ENCODE results near the gene WIPF1.
"Not testable (repeated sequence)": the region's sequence is repeated elsewhere in the genome, so short reads cannot be mapped to it uniquely, and the experiment has no call there.

Gene WIPF1

GRCh38 chr2:174575124-174575776 is 22.4 kb downstream of the WIPF1 start:
- no peak for DNase-seq (ENCODE audit: extremely low read depth in 1 of 2, low read depth in 1 of 2)

GRCh38 chr2:174574657-174575056 is 22.9 kb downstream of the WIPF1 start:
- DNase-seq (ENCODE audit: extremely low read depth in 1 of 2, low read depth in 1 of 2) = no peak

- DNase-seq (ENCODE audit: extremely low read depth in 1 of 2, low read depth in 1 of 2) = no peak
These were observed 24.0 kb downstream of the WIPF1 start for GRCh38 chr2:174573621-174574081.

- no peak for DNase-seq (ENCODE audit: extremely low read depth in 1 of 2, low read depth in 1 of 2)
These were observed 25.0 kb downstream of the WIPF1 start for GRCh38 chr2:174572556-174572955.

GRCh38 chr2:174571669-174572323 is 25.8 kb downstream of the WIPF1 start:
- no peak for DNase-seq (ENCODE audit: extremely low read depth in 1 of 2, low read depth in 1 of 2)

- DNase-seq (ENCODE audit: extremely low read depth in 1 of 2, low read depth in 1 of 2) = no peak
These were observed 27.2 kb downstream of the WIPF1 start for GRCh38 chr2:174570318-174570958.

- no peak for DNase-seq (ENCODE audit: extremely low read depth in 1 of 2, low read depth in 1 of 2)
These were observed 27.9 kb downstream of the WIPF1 start for GRCh38 chr2:174569678-174570077.

GRCh38 chr2:174568425-174568824 is 29.2 kb downstream of the WIPF1 start:
- no peak for DNase-seq (ENCODE audit: extremely low read depth in 1 of 2, low read depth in 1 of 2)

- no peak for DNase-seq (ENCODE audit: extremely low read depth in 1 of 2, low read depth in 1 of 2)
These were observed 30.7 kb downstream of the WIPF1 start for GRCh38 chr2:174566871-174567270.

- no peak for DNase-seq (ENCODE audit: extremely low read depth in 1 of 2, low read depth in 1 of 2)
These were observed 33.9 kb downstream of the WIPF1 start for GRCh38 chr2:174563530-174564282.

- no peak for DNase-seq (ENCODE audit: extremely low read depth in 1 of 2, low read depth in 1 of 2)
These were observed 35.6 kb downstream of the WIPF1 start for GRCh38 chr2:174561972-174562370.

GRCh38 chr2:174561283-174561971 is 36.2 kb downstream of the WIPF1 start:
- DNase-seq (ENCODE audit: extremely low read depth in 1 of 2, low read depth in 1 of 2) = no peak

- DNase-seq (ENCODE audit: extremely low read depth in 1 of 2, low read depth in 1 of 2) = no peak
These were observed 36.9 kb downstream of the WIPF1 start for GRCh38 chr2:174560737-174561136.

GRCh38 chr2:174555998-174556397 is 41.6 kb downstream of the WIPF1 start:
- no peak for DNase-seq (ENCODE audit: extremely low read depth in 1 of 2, low read depth in 1 of 2)

GRCh38 chr2:174554529-174555150 is 43.0 kb downstream of the WIPF1 start:
- no peak for DNase-seq (ENCODE audit: extremely low read depth in 1 of 2, low read depth in 1 of 2)

GRCh38 chr2:174553811-174554493 is 43.7 kb downstream of the WIPF1 start:
- no peak for DNase-seq (ENCODE audit: extremely low read depth in 1 of 2, low read depth in 1 of 2)

- no peak for DNase-seq (ENCODE audit: extremely low read depth in 1 of 2, low read depth in 1 of 2)
These were observed 44.7 kb downstream of the WIPF1 start for GRCh38 chr2:174552880-174553279.

GRCh38 chr2:174551697-174552096 is 45.9 kb downstream of the WIPF1 start:
- DNase-seq (ENCODE audit: extremely low read depth in 1 of 2, low read depth in 1 of 2) = no peak

GRCh38 chr2:174548646-174549045 is 49.0 kb downstream of the WIPF1 start:
- DNase-seq (ENCODE audit: extremely low read depth in 1 of 2, low read depth in 1 of 2) = not testable (repeated sequence)

- not testable (repeated sequence) for DNase-seq (ENCODE audit: extremely low read depth in 1 of 2, low read depth in 1 of 2)
These were observed 49.6 kb downstream of the WIPF1 start for GRCh38 chr2:174548021-174548420.

Measured in stimulated activated CD8-positive, alpha-beta memory T cell treated with anti-CD3 and anti-CD28 coated beads, Interleukin-7, amount 100 ng/mL, for 48 hours (primary cell).